NCI-H748 (cell line): Measurements from ENCODE around the gene ERAL1.
A peak's percentile ranks its signal among the peaks of the same experiment; 100 is the strongest.
"Not testable (repeated sequence)": the region's sequence is repeated elsewhere in the genome, so short reads cannot be mapped to it uniquely, and the experiment has no call there.

Source experiments
- DNase-seq: peaks from one replicate; lab custom pipeline; 2025; ENCODE audit not compliant: unreplicated experiment; lab: John Stamatoyannopoulos, UW

ERAL1 gene

DNA sequence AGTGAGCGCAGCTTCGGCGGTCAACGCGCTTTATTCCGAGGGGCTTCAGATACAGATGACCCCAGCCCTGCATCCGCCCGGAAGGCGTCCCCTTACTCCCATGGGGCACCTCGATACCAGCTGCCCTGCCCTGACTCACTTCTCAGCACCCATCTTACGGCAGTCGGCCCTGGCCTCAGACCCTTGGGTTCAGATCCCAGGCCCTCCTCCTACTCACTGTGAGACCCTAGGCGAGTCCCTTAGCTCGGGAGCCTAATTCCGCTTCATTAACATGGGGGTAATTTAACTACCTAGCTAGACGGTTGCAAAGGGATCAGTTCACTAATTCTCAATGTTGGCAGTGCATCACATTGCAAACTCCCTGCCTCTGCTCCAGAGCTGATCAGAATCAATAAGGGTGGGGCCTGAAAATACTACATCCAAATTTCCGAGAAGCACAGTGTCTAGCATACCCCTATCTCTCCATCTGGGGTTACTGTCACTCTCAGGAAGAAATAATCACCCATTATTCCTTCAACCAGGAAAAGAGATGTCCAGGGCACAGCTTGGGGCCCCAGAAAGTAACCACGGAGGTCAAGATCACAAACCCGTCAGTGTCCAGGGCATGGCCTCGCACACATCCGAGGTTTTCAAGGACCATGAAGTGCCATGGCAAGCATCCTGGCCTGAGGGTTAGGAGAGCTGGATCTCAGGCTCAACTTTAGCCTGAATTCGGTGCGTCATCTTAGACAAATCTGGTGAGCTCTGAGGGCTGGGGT is 43.1 kb downstream of the ERAL1 start:
- DNase-seq, result no peak

DNA sequence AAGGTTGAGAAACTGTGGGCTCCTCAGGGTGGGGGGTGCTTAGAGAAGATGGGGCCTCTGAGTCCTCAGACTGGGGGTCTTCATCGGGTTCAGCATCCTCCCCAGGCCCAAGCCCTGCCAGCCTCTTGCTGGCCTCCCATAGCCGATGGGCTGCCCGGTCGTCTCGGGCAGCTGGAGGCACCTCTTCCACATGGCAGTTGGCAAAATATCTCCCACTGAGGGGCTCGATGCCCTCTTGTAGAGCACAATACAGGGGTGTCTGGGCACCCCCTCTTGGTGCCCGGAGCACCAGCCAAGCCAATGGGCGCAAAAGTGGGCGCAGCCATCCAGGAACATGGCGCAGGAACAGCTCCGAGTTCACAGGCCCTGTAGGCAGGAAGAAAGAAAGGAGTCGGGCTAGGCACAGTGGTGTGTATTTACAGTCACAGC is 43.7 kb downstream of the ERAL1 start:
- no peak for DNase-seq

- no peak for DNase-seq
Measured at GRCh38 chr17:28899212-28899815, 44.5 kb downstream of the ERAL1 start.

GRCh38 chr17:28900986-28901726 is 46.3 kb downstream of the ERAL1 start:
- no peak for DNase-seq

DNA sequence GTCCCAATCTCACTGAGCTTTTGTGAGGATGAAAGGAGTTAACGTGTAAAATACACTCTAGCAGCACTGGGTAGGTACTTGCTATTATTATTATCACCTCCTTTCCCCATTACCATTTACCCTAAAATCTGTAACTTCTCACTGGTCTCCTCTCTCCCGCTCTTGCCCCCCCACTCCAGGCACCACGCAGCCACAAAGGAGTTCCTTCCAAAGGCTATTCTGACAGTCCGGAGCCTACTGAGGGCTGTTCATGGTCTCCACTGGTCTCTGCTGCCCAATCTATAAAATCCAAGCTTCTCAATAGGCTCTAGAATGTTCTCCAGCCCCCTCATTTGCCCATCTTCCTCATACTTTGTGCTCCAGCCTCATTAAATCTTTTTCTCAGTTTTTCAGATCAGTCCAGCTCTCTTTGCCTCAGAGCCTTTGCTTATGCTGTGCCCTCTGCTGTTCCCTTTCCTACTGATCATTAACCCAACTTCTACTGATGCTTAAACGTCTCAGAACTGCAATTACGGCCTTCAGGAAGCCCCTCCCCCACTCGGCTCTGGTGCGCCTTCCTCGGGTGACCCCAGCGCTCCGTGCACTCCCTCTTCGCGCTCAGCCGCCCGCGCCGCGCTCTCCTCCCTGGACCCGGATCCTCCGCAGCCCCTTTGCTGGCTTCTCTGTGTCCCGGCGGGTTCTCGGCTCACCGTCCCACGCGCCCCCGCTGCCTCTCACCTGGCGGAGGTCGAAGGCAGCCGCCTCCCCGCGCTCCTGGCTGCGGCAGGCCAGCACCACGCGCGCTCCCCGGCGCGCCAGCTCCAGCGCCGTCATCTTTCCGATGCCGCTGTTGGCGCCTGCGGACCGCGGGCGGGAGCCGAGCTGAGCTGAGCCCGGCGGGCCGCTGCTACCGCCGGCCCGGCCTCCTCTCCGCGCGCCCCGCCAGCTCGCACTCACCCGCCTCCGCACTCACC is 47.3 kb downstream of the ERAL1 start:
- DNase-seq, result peak; percentile 88

GRCh38 chr17:28902819-28903545 is 48.2 kb downstream of the ERAL1 start, which contains the start of gene DHRS13:
Gene DHRS13 (minus strand): TSS chr17:28903079. CDS start chr17:28902944, 135 bp downstream.
- DNase-seq, result peak; percentile 98

DNA sequence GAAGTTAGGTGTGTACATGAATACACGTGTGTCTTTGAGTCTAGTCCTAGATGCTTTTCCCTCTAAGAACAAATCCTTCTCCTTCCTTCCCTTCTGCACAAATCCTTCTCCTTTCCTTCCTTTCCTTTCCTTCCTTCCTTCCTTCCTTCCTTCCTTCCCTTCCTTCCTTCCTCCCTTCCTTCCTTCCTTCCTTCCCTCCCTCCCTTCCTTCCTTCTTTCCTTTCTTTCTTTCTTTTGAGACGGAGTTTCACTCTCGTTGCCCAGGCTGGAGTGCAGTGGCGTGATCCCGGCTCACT is 48.7 kb downstream of the ERAL1 start:
- DNase-seq, result not testable (repeated sequence)

DNA sequence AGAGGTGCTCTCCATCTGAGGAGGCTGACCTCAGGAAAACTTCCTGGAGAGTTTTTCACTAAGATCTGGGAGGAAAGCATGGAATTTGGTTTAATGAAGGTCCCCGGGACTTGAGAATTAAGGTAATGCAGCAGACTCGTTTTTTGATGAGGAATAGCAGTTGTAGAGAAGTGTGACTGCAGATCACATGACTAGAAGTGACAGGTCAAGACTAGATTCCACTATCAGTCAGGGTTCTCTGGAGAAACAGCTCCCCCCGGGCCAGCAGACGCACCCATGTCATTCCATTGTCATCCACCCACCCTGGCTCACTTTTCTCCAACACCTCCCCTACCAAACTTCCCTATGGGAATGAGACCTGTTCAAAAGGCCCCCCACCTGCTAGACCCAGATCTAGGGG is 50.0 kb downstream of the ERAL1 start:
- no peak for DNase-seq

DNA sequence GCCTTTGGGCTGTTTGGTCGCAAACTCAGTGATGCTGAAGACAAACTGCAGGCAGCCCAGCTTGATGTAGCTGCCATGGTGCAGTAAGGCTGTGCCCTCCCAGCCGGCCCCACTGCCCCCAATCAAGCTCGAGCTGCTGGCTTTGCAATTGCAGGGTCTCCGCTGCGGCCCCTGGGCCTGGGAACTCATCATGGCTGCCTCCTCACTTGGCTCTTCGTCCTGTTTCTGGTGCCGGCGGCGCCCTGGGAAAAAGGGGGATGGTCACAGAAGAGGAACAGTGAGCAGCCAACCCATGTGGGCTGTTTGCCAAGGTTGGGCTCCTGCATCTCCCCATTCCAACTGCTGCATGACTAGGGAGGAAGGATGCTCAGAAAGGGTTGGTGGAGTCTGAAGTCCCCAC is 51.5 kb downstream of the ERAL1 start:
- no peak for DNase-seq

- DNase-seq, result no peak
Measured at GRCh38 chr17:28906706-28907438, 52.1 kb downstream of the ERAL1 start.

- no peak for DNase-seq
Measured at GRCh38 chr17:28907709-28908475, 53.1 kb downstream of the ERAL1 start.

DNA sequence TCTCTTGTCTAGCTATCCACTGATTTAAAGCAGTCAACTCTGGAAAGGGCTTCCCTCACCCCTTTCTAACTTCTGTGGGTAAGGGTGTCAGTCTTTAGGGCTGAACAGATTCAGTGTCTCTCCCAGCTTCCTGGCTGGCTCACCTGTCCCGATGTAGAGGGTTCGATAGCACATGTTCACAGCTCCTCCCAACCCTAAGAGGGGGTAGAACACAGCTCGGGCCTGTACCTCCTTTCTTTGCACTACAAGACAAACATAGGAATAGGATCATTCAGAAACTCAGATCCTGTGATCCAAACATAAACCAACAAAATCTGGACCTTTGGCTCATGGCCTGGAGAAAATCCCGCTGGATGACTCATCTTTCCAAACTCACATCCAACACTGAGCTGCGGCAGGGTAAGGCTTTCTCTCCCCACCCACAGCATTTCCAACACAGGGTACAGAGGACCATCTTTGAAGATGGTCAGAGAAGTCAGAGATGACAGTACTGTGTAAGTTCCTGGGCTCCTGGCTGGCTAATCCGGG is 53.9 kb downstream of the ERAL1 start:
- DNase-seq, result no peak

DNA sequence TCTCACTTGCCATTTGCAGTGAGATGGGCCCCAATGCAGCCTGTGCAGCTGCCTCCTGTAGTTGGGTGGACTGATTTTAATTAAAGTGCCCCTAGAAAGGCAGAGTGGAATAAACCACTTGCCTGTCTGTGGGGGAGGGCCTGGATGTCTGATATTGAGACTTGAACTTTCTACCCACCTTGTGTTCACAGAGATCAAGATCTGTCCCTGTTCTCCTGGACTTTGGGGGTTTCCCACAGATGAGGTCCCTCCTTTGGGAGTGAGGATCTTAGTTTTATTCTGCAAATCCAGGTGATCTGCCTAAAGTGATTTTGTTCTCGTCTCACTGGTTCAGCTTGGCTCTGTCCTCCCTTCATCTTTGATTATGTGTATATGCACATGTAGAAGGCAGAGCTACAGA is 55.7 kb downstream of the ERAL1 start:
- no peak for DNase-seq
